ENCODE measurements around the gene IL13RA1.
"Not testable (repeated sequence)": the region's sequence is repeated elsewhere in the genome, so short reads cannot be mapped to it uniquely, and the experiment has no call there.

The IL13RA1 gene

DNA sequence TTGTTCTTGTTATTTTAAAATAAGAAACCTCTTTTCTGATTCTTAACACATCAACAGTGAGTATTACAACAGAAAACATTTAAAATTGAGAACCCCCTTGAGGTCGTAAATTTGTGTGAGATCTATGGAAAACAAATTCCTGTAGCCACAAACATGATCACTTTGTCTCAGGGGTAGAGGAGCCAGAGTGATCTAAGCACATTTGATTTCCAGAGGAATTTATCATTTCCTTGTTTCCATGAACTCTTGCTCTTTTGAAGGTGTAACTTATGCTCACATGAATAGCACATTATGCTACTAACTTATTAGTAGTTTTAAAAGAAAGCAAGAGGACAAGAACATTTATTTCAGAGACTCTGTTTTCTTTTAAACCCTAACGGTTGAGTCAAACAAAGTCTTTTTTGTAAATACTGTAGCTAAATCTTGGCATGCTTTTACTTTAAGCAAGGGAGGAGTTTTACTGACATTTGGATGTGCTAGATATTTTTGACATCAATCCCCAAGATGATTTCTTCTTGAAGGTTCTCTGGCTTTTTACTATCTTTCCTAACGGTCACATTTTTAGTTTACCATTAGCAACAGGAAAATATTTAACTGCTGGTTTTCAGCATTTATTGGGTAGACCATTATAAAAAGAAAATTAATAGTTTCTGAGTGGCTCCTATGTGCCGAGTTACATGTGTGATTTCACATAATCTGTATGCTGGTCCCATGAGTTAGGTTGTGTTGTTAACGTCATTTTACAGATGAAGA is 68.3 kb downstream of the IL13RA1 start:
- DNase-seq, result no peak

DNA sequence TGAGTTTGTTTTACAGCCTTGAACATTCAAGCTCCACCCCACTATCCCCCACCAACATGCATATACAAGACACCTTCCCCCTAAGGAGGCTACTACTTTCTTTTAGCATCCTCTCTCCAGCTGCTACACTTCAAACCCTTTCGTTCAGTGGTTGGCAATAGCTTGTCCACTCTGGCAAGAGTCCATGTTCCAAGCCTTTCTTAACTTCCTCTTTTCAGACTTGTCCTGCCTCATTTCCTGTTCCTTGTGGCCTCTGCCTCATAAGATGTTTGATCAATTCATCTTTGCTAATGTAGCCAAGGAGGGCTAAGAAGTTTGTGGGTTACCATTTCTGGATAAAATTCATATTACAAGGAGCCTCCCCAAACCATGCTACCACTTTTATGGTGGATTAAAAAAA is 75.5 kb downstream of the IL13RA1 start:
- DNase-seq, result no peak

DNA sequence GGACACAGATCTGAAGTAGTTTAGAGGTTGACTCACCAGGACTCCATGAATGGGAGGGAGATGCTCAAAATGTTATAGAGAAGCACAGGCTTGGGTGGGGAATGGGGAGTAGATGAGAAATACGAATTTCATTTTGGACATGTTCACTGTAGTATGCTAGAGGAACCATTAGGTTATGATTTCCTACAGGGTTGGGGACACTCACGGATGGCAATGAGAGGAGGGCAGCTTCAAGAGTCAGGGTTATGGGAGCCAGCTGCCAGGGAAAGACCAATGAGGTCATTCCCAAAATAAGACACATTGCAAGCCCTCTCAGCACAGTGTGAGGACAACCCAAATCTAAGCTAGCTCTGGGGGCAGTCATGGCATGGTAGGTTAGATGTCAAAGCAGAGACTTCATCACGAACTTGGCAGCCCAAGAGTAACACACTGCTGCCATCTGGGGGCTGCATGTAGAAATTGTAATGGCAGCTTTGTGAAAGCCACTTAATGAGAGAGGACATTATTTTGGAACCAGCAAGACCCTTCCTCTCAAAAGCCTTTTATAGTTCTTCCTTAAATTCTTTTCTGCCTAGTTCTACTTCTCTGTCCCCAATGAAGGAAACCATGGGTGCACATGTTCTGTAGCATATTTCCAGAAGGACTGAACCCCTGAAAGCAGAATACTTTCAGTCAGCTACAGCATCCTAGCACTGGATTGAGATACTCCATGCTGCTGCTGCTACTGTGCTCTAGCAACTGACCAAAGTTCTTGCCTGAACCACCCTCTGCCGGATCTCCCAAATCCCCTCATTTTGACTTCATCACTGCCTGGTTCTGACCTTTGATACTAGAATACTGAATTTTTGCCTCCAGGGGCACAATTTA is 80.0 kb downstream of the IL13RA1 start:
- peak; percentile 0 for DNase-seq

DNA sequence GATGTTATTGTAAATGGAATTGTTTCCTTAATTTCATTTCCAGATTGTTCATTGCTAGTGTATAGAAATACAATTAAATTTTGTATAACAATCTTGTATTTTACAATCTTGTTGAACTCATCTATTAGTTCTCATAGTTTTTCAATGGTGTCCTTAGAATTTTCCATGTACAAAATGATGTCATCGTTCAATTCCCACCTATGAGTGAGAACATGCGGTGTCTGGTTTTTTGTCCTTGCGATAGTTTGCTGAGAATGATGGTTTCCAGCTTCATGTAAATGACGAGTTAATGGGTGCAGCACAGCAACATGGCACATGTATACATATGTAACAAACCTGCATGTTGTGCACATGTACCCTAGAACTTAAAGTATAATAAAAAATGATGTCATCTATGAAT is 89.9 kb downstream of the IL13RA1 start:
- not testable (repeated sequence) for DNase-seq

DNA sequence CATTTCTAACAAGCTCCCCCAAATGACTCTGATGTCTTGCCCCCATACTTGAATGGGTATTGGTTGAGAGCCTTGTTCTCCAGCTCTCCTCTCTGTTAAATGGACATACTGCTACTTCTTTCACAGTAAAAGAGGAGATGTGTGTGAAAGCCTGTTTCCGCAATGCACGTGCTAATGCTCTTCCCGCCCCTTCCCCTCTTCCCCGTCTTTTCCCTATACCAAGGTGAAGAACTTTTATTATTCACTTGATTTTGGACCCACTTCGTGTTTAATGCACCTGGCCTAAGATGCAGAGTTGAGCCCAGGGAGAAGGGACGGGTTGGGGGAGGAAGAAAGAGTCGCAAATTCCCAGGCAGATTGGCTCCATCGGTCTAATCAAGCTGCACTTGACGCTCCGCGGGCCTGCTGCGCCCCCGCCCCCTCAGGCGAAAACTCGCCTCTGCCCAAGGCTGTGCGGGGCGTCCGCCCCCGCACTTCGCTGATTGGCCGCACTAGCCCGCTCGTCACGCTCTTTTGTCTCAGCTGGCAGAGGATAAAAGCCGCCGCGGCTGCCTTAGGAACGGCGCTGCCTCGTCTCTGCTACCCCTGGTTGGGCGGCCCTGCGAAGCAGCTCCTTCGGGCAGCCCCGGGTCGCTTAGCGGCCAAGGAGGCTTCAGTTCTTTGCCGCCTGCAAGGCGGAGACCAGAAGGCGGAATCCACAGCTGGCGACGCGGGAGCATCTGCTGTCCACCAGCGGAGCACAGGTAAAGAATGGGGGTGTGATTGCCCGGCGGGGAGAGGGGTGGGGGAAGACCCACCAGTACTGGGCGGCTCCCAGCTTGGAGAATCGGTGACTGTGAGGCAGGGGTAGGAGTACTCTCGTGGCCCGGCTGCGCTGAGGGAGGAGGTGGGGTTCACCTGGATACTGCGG is 96.1 kb downstream of the IL13RA1 start, which contains the start of gene ZCCHC12:
Gene ZCCHC12 (plus strand): TSS at position 562 of the 910 bp plus-strand sequence. CDS start 1,421 bp downstream, outside the sequence.
- DNase-seq, result no peak

DNA sequence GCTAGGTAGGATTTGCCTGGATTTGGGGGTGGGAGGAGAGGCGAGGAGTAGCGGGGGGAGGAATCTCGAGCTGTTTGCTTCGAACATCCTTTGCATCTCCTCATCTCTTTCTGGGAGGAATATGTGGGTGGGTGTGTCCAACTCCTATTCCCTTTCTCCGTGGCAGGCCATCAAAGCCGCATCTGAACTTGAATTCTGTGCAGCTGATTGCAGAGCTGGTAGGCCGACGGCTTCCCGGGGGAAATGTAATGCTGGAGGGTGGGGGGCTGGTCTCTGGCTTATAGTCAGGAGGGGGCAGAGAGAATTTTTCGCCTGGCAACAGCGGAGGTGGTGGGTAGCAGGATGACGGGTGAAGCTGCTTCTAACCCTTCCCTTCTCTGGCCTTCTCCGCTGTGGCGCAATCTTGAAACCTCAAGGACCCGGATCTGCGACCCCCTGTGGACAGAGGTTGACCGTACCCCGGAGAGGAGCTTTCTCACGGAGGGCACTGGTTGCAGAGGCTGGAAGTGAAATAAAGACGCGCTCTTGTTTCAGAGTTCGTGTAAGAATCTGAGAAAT is 96.8 kb downstream of the IL13RA1 start:
- no peak for DNase-seq

DNA sequence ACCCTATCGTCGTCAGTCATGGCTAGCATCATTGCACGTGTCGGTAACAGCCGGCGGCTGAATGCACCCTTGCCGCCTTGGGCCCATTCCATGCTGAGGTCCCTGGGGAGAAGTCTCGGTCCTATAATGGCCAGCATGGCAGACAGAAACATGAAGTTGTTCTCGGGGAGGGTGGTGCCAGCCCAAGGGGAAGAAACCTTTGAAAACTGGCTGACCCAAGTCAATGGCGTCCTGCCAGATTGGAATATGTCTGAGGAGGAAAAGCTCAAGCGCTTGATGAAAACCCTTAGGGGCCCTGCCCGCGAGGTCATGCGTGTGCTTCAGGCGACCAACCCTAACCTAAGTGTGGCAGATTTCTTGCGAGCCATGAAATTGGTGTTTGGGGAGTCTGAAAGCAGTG is 97.8 kb downstream of the IL13RA1 start:
- no peak for DNase-seq

DNA sequence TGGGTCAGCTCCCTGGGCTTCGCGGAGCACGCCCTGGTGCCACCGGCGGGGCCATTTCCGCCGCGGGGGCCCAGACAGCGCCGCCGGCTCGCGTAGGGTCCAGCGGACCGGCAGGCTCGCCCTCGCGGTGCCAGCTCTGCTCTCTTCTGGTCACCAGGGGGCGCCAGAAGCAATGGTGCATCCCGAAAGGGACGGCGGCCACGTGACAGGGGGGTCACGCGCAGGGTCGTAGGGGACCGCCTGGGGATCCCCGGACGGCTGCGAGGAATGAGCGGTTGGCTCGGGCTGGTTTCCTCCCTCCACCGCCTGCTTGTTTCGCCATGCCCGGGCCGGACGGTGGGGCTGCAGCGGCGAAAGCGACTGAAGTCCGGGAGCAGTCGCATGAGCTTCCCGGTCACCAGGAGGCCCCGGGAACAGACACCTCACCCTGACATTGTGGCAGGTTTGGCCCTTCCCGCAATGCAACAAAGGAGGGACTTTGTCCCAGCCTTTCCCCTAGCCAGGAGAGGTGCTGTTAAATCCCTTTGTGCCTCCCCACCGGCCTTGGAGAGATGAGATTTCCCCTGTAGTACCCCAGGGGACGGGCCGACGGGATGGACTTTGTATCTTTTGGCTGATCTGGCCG is 112.0 kb downstream of the IL13RA1 start:
- DNase-seq, result no peak

Measured in NCI-H2171 (cell line).